Activated CD8-positive, alpha-beta T cell treated with anti-CD3 and anti-CD28 coated beads, Interleukin-2, amount 10 ng/mL, durations not matched to agents 7 days and 5 days (primary cell): ENCODE measurements around the gene P2RY6. TPM values are rescaled to one million over a fixed set of nuclear protein-coding genes. Genes with fewer than 3 reads are reported as not detected.

Experiments used
- ATAC-seq: fragments of 150-1000 bp; cut with Tn5 transposase; one replicate; pipeline ENCODE4 v1.10.0; 2021; ENCODE audit warnings: moderate library complexity
- CTCF ChIA-PET: fragments of 350-600 bp; sonication (Branson Sonifier 250); formaldehyde crosslinking; loops from one replicate; lab custom pipeline; 2021; ENCODE audit warnings: antibody characterized with exemption; lab: Charles Lee
- POLR2A ChIA-PET: fragments of 350-600 bp; sonication (Branson Sonifier 250); formaldehyde crosslinking; loops from one replicate; lab custom pipeline; 2021; ENCODE audit warnings: antibody characterized with exemption; lab: Charles Lee
- DNase-seq: peaks from one replicate; pipeline ENCODE4 v3.0.0-alpha.2; 2020
- H3K27ac Mint-ChIP-seq: one replicate; pipeline ENCODE4 v1.8.0; 2021; ENCODE audit warnings: mild to moderate bottlenecking, mixed read lengths
- H3K27me3 Mint-ChIP-seq: one replicate; pipeline ENCODE4 v1.8.0; 2021; ENCODE audit warnings: low read depth, mixed read lengths
- H3K36me3 Mint-ChIP-seq: one replicate; pipeline ENCODE4 v1.8.0; 2021; ENCODE audit warnings: low read depth, mixed read lengths
- H3K4me1 Mint-ChIP-seq: one replicate; pipeline ENCODE4 v1.8.0; 2021; ENCODE audit warnings: low read depth, mixed read lengths
- H3K4me3 Mint-ChIP-seq: one replicate; pipeline ENCODE4 v1.8.0; 2021; ENCODE audit warnings: mild to moderate bottlenecking, mixed read lengths
- H3K9me3 Mint-ChIP-seq: one replicate; pipeline ENCODE4 v1.8.0; 2022; ENCODE audit warnings: mixed read lengths; ENCODE audit not compliant: insufficient read depth
- total RNA-seq, 2 experiments: library from RNA; stranded (reverse); gene quantifications; one replicate each; pipeline ENCODE4 v1.2.3, GENCODE V29; 2021

The P2RY6 gene
- total RNA-seq, 2 experiments from 2014 or later: not detected

DNA sequence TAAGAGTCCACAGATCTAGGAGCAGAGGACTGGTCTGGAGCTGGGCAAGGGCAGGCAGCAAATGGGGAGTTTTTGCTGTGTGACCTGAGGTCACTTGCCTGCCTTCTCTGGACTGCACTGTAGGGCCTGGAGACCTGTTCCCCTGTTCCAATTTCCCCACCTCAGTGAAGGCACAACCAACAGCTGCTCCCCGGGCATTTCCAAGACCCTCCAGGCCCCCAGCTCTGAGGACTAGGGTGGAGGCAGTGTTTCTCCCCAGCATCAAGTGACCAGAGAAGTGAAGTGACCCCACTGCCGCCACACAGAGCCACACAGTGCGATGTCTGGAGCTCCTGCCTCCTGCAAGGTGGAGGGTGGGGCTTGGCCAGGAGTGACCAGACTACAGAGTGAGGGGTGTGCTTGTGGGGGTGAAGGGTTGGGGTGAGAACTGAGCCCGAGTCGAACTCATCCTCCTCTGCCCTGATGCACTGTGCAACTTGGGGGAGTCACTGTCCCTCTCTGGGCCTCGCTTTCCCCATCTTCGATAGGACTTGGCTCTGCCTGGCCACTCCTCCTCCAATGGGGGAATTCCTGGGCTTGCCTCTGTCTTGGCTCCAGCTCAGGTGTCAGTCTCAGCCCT lies 32.5 kb upstream of the P2RY6 start:
- H3K4me1 Mint-ChIP-seq: no peaks in the 10 kb centered on the region
- DNase-seq: no peak
- no peaks in the 10 kb centered on the region for H3K36me3 Mint-ChIP-seq
- POLR2A ChIA-PET: interaction anchor here (0.6 kb wide), 1 partner anchor 17 kb away, joined by 4 read pairs; no protein-coding TSS in a partner anchor
- no peak overlapping the region for H3K27ac Mint-ChIP-seq
- H3K9me3 Mint-ChIP-seq: no peaks in the 10 kb centered on the region
- CTCF ChIA-PET: no interaction called here
- no peak for ATAC-seq
- no peaks in the 10 kb centered on the region for H3K27me3 Mint-ChIP-seq
- no peak overlapping the region for H3K4me3 Mint-ChIP-seq

DNA sequence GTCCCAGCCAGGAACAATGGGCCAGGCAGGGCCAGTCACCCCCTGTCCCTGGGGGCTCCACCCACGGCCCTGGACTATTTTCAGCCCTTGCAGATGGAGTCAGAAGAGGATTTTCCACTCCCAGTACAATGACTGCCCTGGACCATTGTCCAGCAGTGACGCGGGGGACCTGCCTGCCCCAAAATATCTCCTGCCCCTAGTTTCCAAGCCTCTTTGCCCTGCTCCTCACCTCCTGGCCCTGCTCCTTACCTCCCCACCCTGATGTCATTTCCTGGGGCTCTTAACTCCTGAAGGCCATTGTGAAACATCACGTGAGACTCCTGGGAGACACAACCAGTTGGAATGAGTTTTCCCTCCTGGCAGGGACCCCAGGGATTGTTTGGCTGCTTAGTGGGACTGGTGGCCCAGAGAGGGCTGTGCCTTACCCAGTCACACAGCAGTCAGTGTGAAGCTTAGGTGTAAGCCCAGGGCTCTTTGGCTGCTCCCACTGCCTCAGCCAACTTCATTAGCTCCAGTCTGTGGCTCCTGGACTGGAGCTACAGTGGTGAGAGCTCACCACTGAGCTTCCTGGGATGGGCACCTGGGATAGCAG lies 31.9 kb upstream of the P2RY6 start:
- DNase-seq (no peak), ATAC-seq (no peak)
- Mint-ChIP-seq H3K27me3 (peaks cover 4% of the 10 kb centered on the region), H3K9me3 (no peaks in the 10 kb centered on the region), H3K4me1 (no peaks in the 10 kb centered on the region), H3K4me3 (no peak overlapping the region), H3K27ac (no peak overlapping the region), H3K36me3 (no peaks in the 10 kb centered on the region)
- ChIA-PET POLR2A (interaction anchor here (0.6 kb wide), 1 partner anchor 16 kb away, joined by 4 read pairs; no protein-coding TSS in a partner anchor), CTCF (no interaction called here)

DNA sequence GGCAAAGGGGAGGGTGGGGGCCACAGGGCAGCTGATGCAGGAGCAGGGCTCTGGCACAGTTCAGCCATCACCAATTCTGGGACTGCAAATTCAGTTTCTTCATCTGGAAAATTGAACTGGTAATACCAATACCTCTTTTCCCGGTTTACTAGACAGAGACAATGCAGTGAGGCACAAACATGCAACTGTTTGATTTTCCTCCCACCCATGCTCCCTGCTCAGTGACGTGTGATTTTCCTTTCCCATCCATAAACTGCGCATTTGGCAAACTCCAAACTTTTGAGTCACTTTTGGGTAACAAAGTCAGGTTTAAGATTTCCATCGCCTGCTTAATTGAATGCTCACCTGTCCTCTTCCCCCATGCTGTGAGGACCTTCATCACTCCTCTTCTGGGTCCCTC lies 30.8 kb upstream of the P2RY6 start:
- ATAC-seq (no peak), DNase-seq (no peak)
- ChIA-PET CTCF (interaction anchor here (1.1 kb wide), 1 partner anchor 55 kb away, joined by 4 read pairs; no protein-coding TSS in a partner anchor), POLR2A (no interaction called here)
- no peaks in the 10 kb centered on the region for H3K4me1 Mint-ChIP-seq
- H3K4me3 Mint-ChIP-seq: no peak overlapping the region
- H3K27ac Mint-ChIP-seq: no peak overlapping the region
- H3K27me3 Mint-ChIP-seq: peaks cover 8% of the 10 kb centered on the region
- no peaks in the 10 kb centered on the region for H3K36me3 Mint-ChIP-seq
- H3K9me3 Mint-ChIP-seq: no peaks in the 10 kb centered on the region

DNA sequence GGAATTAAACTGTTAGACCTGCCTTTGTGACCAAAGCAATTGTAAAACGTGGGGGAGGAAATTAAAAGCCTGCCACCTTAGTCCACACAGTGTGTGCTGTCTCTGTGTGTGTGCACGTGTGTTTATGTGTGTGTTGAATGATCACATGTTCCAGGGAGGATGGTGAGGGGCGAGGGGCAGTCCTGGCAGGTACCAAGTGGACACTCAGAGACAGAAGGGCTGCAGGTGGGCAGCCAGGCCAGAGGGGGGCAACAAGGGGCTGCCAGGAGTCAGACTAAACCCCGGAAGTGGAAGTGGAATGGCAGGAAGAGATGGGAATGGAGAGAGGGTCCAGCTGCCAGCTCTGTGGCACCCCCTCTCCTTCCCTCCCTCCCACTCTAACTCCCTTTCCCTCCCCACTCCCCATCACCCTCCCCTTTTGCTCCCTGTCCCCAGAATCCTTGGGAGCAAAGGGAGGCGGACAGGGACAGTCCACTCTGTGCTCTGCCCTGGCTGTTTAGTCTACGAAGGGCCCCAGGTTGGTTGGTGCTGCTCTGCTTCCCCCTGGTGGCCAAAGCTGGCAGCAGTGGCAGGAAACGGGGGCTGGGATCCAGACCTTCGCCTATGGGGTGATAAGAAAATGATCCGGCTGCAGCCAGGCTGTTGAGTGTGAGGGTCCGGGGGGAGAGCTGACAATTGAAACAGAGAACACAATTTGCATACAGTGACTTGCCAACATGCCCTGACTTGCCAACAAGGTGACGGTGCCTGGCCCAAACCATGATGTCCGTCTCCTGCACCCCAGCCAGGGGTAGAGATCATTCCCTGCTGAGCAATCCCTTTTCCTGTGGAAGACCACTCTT lies 29.7 kb upstream of the P2RY6 start:
- peaks cover 4% of the 10 kb centered on the region for H3K4me1 Mint-ChIP-seq
- CTCF ChIA-PET: interaction anchor here (0.6 to 1.5 kb wide), 5 partner anchors 25 to 85 kb away, joined by 3 to 4 read pairs (median 4); no protein-coding TSS in a partner anchor
- peak; percentile 57 for ATAC-seq
- no peak overlapping the region for H3K4me3 Mint-ChIP-seq
- peak; percentile 49 for DNase-seq
- H3K27me3 Mint-ChIP-seq: peaks cover 8% of the 10 kb centered on the region
- H3K36me3 Mint-ChIP-seq: no peaks in the 10 kb centered on the region
- no peaks in the 10 kb centered on the region for H3K9me3 Mint-ChIP-seq
- POLR2A ChIA-PET: interaction anchor here (0.6 kb wide), 1 partner anchor 33 kb away, joined by 3 read pairs; no protein-coding TSS in a partner anchor
- no peak overlapping the region for H3K27ac Mint-ChIP-seq

DNA sequence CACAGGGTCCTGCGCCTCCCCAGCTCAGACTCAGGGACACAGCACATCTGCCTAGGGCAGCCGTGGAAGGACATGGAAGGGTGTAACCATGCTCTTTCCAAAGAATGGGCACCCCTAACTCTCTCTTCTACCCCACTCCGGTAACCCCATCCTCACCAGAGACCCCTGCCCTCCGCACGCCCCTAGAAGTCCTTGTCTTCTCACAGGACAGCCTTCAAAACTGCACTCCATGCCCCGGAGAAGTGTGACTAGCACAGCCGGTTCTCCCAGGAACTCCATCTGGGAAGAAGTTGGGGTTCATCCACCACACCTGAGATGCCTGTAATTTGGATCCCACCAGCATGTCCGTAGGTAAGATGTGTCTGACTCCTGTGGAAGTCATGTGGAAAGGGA lies 29.0 kb upstream of the P2RY6 start:
- DNase-seq (no peak), ATAC-seq (no peak)
- Mint-ChIP-seq H3K36me3 (no peaks in the 10 kb centered on the region), H3K4me3 (no peak overlapping the region), H3K27ac (no peak overlapping the region), H3K4me1 (peaks cover 7% of the 10 kb centered on the region), H3K9me3 (no peaks in the 10 kb centered on the region), H3K27me3 (peaks cover 8% of the 10 kb centered on the region)
- CTCF ChIA-PET: interaction anchor here (0.6 to 1.5 kb wide), 4 partner anchors 25 to 85 kb away, joined by 3 to 4 read pairs (median 4); no protein-coding TSS in a partner anchor
- POLR2A ChIA-PET: interaction anchor here (0.6 kb wide), 1 partner anchor 32 kb away, joined by 3 read pairs; no protein-coding TSS in a partner anchor

DNA sequence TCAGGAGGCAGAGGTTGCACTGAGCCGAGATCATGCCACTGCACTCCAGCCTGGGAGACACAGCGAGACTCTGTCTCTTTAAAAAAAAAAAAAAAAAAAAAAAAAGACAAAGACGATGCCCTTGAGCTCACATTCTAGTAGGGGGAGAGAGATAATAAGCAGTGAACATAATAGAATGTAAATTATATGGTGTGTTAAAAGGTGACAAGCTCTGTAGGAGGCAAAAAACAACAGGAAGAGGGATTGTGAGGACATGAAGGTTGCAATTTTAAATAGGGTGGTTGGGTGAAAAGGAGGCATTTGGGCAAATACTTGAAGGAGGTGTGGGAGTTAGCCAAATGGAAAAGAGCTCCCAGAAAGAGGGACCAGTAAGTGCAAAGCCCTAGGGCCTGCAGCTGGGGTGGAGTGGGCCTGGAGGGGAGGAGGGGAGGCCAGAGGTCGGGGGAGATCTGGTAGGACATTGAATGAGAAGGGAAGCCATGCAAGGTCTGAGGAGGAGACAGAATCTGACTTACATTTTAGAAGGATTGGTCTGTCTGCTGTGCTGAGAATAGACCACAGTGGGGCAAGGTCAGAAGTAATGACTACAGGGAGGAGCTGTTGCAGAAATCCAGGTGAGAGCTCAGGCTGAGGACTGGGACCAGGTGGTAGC lies 27.4 kb upstream of the P2RY6 start:
- DNase-seq: no peak
- no peak for ATAC-seq
- no peaks in the 10 kb centered on the region for H3K9me3 Mint-ChIP-seq
- peaks cover 8% of the 10 kb centered on the region for H3K27me3 Mint-ChIP-seq
- H3K36me3 Mint-ChIP-seq: no peaks in the 10 kb centered on the region
- H3K4me1 Mint-ChIP-seq: peaks cover 16% of the 10 kb centered on the region
- ChIA-PET POLR2A (no interaction called here), CTCF (interaction anchor here (1.1 kb wide), 1 partner anchor 60 kb away, joined by 3 read pairs; no protein-coding TSS in a partner anchor)
- no peak overlapping the region for H3K27ac Mint-ChIP-seq
- H3K4me3 Mint-ChIP-seq: no peak overlapping the region

DNA sequence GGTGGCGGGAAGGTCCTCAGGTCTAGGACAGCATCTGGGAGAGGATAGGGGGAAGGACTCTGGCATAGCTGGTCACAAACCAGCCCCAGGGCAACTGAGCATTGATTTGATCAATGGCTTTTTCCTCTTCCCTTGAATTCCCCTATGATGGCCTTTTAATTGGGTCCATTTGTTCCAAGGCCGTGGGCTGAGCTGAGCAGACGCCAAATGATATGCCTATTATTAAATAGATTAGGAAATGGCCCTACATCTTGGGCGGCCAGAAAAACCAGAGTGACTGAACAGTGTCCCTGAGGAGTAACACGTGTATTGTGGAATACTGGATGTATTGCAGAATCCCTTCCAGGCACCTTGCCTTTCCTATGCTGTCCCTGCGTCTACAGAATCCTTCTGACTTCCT lies 26.7 kb upstream of the P2RY6 start:
- H3K4me1 Mint-ChIP-seq: peaks cover 16% of the 10 kb centered on the region
- H3K4me3 Mint-ChIP-seq: no peak overlapping the region
- no peaks in the 10 kb centered on the region for H3K9me3 Mint-ChIP-seq
- ATAC-seq: no peak
- H3K36me3 Mint-ChIP-seq: no peaks in the 10 kb centered on the region
- ChIA-PET CTCF (no interaction called here), POLR2A (no interaction called here)
- H3K27me3 Mint-ChIP-seq: peaks cover 8% of the 10 kb centered on the region
- DNase-seq: no peak
- no peak overlapping the region for H3K27ac Mint-ChIP-seq

DNA sequence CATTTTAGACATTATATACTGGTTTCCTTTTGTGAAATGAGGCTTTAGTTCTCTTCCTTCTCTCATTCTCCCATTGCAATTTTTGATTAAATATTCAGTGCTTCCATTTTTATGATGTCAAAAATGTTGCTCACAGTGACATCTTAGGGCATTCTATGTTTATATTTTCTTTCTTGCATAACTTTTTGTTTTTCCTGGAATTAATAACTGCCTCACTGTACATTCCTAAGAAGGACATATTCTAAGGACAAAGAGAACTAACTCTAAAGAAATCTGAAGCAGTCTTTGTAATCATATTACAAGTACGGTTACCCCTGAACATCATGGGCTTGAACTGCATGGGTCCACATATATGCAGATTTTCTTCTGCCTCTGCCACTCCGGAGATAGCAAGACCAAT lies 25.8 kb upstream of the P2RY6 start:
- ChIA-PET CTCF (no interaction called here), POLR2A (no interaction called here)
- H3K4me1 Mint-ChIP-seq: peaks cover 16% of the 10 kb centered on the region
- H3K9me3 Mint-ChIP-seq: no peaks in the 10 kb centered on the region
- H3K27ac Mint-ChIP-seq: no peak overlapping the region
- peaks cover 8% of the 10 kb centered on the region for H3K27me3 Mint-ChIP-seq
- no peaks in the 10 kb centered on the region for H3K36me3 Mint-ChIP-seq
- no peak for ATAC-seq
- H3K4me3 Mint-ChIP-seq: no peak overlapping the region
- DNase-seq: no peak

DNA sequence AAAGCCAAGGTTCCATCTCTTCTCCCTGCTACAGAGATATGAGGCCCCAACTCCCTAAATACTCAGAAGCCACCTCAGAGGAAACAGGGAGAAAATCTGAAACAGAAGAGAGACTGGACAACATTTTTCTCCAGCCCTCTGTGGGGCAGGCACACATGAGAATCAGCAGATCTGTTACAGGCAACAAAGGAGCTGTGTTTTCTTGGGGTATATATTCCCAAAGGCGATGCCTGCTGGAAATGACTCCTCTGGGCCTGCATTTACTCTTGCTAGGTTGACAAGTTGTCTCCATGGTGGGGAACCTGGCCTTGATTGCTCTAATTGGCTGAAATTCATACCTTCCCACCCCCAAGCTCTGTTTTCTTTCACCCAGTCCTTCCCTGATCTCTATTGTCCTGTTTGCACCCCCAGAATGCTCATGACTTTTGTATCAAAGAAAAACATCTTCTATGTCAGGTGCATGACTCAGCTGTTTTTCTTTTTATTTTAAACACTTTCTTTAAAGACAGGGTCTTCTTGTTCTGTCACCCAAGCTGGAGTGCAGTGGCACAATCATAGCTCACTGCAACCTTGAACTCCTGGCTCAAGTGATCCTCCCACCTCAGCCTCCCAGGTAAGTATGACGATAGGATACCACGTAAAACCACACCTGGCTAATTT lies 23.5 kb upstream of the P2RY6 start:
- DNase-seq (no peak), ATAC-seq (no peak)
- H3K4me3 Mint-ChIP-seq: no peak overlapping the region
- CTCF ChIA-PET: interaction anchor here (1.0 kb wide), 1 partner anchor 46 kb away, joined by 3 read pairs; no protein-coding TSS in a partner anchor
- no peaks in the 10 kb centered on the region for H3K36me3 Mint-ChIP-seq
- no peaks in the 10 kb centered on the region for H3K9me3 Mint-ChIP-seq
- H3K4me1 Mint-ChIP-seq: peaks cover 16% of the 10 kb centered on the region
- peaks cover 8% of the 10 kb centered on the region for H3K27me3 Mint-ChIP-seq
- H3K27ac Mint-ChIP-seq: no peak overlapping the region
- POLR2A ChIA-PET: no interaction called here

DNA sequence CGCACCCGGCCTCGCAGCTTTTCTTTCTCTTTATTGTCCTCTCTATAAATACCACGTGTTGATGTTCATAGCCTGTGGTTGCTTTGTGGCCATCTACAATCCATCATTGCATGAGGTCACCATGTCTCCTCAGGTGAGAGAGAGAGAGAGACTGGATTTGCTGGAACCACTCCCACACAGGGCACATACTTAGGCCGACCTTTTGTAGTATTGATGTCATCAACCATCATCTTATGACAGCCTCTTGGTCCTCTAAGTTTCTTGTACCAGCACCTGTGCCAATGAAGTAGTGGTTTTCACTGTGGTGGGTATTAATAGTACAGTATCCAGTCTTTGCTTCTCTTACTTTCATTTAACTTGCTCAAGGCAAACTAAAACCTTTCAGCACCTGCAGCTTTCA lies 22.8 kb upstream of the P2RY6 start:
- peaks cover 16% of the 10 kb centered on the region for H3K4me1 Mint-ChIP-seq
- H3K9me3 Mint-ChIP-seq: no peaks in the 10 kb centered on the region
- no peak overlapping the region for H3K27ac Mint-ChIP-seq
- DNase-seq: peak; percentile 28
- no peak overlapping the region for H3K4me3 Mint-ChIP-seq
- H3K36me3 Mint-ChIP-seq: no peaks in the 10 kb centered on the region
- POLR2A ChIA-PET: no interaction called here
- H3K27me3 Mint-ChIP-seq: peaks cover 8% of the 10 kb centered on the region
- ATAC-seq: peak; percentile 37
- CTCF ChIA-PET: interaction anchor here (1.0 kb wide), 1 partner anchor 46 kb away, joined by 3 read pairs; no protein-coding TSS in a partner anchor
